Superior temporal gyrus (tissue), 1 donor: ENCODE data around the gene COL5A3.
"Not testable (repeated sequence)": the region's sequence is repeated elsewhere in the genome, so short reads cannot be mapped to it uniquely, and the experiment has no call there.

Source experiments
- DNase-seq: peaks from one replicate; pipeline ENCODE4 v3.0.0-alpha.2; 2016; ENCODE audit errors: extremely low spot score

Gene COL5A3

DNA sequence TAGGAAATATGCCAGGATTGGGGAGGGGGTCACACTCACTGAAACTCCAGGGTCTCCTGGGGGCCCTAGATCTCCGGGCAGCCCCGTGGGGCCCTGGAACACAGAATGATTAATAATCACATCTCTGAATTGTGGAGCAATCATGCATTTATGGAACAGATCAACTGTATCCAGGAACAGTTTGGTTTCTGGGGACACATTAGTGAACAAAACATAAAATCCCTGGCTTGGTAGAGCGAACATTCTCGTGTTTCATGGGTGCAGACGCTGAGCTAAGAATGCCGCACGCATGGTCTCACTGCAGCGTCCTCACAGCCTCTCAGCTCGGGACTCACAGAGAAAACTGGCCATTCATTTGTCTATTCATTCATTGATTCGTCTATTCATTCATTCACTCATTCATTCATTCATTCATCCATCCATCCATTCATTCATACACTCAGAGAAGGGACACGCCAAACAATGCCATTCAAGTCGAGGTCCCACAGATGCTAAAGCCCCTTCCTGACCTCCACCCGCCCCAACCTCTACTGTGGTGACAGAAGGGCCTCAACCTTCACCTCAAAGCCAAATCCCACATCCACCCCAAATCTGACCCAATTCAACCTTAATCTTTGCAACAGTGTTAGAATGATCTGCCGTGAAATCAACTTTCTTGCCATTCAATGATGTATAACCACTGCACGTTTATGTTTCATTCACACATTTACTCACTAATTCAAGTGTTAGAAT is 39.0 kb downstream of the COL5A3 start:
- DNase-seq: no peak

DNA sequence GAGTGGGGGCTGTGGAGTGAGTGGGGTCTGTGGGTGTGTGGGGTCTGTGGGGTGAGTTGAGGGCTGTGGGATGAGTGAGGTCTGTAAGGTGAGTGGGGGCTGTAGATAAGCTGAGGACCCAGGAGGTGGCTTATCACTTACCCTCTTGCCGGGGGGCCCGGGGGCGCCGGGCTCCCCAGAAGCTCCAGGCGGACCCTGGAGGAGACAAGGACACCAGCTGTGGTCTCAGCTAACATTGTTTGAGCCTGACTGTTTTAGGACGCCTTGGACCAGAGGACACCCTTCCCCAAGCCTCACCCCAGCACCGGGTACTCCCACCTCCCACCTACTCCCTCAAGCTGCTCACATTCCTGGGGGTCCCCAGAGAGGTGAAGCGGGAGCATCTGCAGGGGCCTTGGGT is 39.8 kb downstream of the COL5A3 start:
- DNase-seq: no peak

DNA sequence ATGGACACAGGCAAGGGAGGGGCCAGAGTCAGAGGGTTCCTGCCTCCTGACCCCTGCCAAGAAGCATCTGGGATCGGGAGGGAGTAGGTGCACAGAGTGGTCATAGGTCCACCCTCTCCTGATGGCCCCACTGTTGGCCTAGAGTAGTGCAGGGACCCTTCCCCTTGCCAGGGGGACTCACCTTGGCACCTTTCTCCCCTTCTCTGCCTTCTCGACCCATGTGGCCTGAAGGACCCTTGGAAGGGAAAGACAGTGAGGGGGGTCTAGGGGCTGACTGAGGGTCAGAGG is 40.7 kb downstream of the COL5A3 start:
- DNase-seq: no peak

DNA sequence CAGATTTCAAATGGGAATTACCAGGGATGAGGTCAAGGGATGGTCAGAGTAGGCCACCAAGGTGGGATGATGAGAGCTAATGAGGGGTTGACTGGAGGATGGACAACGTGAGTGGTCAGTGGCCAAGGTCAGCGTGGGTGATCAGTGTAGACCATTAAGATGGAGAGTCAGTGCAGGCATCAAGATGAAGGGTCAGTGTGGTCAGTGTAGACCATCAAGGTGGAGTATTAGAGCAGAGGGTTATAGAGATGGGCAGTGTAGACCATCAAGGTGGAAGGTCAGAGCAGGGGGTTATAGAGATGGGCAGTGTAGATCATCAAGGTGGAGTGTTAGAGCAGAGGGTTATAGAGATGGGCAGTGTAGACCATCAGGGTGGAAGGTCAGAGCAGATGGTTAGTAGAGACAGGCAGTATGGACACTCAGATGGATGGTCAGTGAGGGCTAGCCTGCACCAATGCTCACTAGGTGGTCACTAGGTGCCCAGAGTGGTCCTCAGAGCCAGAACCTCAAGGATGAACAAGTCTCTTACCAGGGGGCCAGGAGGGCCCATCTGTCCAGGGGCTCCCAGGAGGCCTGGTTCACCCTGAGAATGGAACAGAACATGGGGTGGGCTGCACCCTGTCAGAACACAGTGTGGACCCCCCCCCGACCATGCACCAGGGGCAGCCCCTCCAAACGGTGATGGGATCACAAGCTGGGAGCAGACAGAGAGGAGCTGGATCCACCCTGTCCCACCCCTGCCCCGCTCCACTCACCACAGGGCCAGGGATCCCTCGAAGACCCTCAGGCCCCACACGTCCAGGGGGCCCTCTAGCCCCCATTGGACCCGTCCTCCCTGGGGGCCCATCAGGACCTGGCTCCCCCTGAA is 41.2 kb downstream of the COL5A3 start:
- DNase-seq: no peak

DNA sequence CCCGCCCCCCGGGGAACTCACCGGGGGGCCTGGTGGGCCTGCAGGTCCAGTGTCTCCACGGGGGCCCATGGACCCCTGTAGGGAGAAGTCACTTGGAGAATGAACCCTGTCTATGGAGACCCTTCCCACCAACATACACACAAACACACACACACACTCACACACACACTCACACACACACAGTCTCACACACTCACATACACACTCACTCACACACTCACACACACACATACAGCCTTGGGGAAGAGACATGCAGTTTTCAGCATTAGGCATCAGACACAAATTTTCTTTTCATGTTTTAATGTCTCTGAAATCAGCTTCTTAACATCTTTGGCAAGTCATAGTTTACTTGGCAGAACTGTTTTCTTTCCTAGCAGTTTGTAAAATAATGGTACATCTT is 43.0 kb downstream of the COL5A3 start:
- no peak for DNase-seq

DNA sequence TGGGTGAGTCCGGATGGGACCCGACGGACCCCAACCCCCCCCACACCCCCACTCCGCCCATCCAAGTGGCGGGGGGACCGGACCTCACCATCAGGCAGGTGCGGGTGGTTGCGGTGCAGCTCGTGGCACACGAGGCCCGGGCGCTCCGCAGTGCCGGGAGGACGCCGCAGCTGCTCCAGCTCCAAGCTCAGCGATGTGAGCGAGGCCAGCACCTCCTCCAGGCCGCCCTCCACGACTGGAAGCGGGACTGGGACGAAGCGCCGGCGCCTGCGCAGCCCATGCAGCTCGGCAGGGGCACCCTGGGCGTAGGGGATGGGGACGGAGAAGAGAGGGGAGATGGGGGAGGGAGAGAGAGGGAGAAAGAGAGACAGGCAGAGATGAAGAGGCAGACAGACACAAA is 43.9 kb downstream of the COL5A3 start:
- no peak for DNase-seq

DNA sequence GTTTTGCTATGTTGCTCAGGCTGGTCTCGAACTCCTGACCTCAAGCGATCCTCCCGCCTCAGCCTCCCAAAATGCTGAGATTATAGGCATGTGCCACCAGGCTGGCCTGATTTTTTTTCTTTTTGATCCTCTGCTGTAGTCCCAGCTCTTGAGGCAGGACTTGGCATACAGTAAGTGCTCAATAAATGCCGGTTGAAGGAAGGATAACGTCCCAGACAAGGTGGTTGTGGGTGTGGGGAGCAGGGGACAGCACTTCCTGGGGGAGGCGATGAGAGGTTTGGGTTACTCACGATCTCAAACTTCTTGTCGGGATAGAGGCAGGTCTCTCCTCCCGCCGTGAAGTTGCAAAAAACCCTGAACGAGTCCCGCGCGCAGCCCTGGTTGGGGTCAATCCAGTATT is 44.3 kb downstream of the COL5A3 start:
- no peak for DNase-seq

DNA sequence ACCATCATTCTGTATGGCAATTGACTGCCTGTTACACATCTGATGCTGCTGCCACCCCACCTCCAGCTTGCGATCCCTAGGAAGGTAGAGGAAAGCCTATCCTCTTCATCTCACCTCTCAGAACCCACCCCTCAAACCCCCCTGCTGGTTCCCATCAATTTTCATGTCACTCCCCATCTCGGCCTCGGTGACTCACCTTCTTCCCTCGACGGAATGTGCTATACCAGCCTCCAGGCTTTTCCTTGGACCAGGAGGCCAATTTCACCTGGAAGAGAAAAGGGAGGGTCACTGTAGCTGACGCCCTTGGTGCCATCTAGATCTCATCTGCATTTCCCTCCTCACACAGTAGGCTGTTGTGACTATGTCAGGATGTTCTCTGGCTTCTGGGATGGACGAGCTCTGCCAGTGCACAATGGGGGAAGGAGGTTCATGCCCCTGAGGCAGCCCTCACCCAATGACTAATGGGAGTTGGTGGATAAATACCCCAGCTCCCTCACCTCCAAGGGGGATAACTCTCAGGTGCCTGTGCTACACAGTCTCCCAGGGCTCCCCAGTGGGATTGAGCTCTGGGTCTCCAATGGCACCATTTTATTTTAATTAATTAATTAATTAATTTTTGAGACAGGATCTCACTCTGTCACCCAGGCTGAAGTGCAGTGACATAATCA is 47.5 kb downstream of the COL5A3 start:
- DNase-seq: no peak

DNA sequence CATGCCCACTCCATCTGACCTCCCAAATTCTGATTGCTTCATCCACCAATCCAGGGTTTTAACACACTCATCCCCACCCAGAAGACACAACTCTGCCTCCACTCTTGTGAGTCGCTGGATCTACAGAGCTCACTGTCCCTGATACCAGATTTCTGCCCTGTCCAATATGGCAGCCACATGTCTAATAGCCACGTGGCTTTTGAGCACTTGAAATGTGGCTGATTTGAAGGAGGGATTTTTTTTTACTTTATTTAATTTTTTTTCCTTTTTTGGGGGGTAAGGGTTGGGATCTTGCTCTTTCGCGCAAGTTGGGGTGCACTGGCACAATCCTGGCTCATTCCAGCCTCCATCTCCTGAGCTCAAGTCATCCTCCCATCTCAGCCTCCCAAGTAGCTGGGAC is 49.2 kb downstream of the COL5A3 start:
- no peak for DNase-seq

DNA sequence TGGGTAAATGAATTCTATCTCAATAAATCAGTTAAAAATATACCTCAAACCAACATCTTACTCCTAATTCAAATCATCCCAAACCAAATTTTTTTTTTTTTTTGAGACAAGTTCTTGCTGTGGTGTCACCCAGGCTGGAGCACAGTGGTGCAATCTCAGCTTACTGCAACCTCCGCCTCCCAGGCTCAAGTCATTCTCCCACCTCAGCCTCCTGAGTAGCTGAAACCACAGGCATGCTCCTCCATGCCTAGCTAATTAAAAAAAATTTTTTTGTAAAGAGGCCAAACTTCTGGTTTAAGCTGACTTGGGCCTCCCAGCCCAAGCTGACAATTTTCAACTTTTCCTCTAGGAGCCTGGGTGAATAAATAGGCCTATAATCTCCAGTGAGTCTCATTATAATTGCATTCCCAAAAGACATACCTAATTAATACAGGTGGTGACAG is 51.9 kb downstream of the COL5A3 start:
- no peak for DNase-seq

DNA sequence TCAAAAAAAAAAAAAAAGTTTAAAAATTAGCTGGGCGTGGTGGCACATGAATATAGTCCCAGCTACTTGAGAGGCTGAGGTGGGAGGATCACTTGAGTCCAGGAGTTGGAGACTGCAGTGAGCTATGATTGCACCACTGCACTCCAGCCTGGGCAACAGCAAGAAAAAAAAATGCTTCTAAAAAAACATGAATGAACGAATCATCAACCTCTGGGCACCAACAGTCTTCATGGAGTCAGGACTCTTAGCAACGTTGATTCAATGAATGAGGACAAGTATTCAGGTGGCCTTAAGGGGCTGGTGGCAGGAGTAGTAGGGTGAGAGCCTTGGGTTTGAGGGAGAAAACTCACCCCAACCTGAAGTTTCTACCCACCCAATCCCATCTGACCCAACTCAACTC is 53.3 kb downstream of the COL5A3 start:
- no peak for DNase-seq

DNA sequence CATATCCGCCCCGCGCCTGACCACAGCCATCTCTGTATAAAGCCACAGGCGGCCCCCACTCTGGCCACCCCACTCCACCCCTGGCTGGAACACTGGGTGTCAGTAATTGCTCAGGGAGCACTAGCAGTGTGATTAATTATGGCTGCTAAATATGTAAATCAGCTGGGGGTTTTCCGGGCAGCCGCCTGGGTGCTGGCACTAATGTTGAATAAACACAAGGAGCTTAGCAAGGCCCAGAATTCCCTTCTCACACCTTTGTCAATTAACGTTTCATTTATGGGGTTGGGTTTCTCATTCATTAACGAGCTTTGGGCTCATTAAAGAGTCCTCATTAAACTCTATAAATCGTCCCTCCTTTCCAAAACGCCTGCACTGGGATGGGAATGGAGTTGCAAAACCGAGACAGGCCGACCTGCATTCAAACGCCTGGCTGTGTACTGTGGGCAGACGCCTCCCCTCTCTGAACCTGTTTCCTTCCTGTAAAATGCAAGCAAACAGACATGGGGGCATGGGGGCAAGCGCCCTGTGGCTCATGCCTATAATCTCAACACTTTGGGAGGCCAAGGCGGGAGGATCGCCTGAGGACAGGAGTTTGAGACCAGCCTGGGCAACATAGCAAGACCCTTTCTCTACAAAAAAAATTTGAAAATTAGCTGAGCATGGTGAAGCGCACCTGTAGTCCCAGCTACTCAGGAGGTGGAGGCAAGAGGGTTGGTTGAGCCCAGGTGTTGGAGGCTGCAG is 56.3 kb downstream of the COL5A3 start:
- peak; percentile 29 for DNase-seq

DNA sequence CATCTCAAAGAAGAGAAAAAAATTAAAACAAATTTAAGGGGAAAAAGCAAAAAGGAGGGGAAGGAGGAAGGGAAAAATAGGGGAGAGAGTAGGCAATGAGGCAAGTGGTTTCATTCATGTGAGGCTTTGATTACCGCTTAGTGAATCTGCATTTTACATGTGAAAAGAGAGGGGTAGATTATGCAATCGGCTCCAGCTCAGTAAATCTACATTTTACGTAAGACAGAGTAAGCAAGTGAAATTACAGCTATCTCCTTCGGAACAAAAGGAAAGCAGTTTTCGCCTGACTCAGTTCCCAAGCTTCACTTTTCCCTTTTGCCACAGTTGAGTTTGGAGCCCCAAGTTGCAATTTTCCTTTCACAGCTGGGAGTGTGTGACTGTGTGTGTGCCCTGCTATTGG is 58.0 kb downstream of the COL5A3 start:
- DNase-seq: peak; percentile 16

DNA sequence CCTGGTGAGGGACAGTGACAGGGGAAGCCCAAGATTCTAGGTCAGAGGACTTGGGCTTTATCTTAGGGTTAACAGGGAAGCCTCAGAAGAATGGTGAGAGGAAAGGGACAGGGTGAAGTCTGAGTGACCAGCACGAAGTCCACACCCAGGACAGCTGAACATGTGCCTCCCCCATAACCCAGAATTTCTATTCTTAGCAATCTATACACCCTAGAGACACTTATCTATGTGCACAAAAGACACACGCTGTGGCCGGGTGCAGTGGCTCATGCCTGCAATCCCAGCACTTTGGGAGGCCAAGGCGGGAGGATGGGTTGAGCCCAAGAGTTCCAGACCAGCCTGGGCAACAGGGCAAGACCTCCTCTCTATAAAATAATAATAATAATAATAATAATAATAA is 62.9 kb downstream of the COL5A3 start:
- no peak for DNase-seq

DNA sequence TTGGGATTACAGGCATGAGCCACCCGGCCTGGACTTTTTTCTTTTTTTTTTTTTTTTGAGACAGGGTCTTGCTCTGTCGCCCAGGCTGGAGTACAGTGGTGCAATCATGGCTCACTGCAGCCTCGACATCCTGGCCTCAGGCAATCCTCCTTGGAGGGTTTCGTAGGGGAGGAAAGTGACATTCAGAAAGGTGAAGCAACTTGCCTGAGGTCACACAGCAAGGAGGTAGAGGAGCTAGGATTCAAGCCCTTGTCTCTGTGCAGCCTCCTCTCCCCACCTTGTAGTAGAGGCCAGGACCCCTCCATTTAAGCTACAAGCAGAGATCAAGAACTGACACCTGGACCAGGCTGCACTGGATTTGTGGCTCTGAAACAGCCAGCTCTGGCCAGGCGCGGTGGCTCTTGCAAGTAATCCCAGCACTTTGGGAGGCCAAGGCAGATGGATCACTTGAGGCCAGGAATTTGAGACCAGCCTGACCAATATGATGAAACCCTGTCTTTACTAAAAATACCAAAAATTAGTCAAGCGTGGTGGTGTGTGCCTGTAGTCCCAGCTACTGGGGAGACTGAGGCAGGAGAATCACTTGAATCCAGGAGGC is 63.7 kb downstream of the COL5A3 start:
- not testable (repeated sequence) for DNase-seq

DNA sequence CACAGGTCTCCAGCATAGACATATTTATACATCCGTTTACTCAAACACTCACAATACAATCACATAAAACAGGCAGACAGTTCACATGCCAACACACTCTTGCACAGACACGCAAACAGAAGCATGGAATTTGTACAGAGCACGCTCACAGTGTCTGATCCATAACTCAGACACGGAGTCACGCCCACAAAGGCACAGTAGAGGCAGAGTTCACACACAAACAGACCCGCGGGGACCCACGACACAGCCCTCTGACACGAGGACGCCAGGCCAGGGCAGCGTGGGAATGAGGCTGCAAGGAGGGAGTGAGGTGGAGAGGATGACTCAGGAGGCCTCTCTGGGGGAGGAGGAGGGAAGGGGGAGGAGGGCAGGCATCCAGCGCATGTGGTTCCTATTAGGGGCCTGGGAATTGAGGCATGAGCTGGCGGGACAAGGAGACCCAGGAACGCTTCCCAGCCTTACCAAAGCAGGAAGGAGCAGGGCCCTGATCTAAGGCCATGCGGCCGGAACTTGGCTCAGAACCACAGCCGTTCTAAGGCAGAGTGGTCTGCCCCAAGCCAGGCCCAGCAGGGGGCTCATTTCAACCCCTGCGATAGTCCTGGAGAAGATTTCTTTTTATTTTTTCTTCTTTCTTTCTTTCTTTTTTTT is 64.9 kb downstream of the COL5A3 start:
- DNase-seq: peak; percentile 31

DNA sequence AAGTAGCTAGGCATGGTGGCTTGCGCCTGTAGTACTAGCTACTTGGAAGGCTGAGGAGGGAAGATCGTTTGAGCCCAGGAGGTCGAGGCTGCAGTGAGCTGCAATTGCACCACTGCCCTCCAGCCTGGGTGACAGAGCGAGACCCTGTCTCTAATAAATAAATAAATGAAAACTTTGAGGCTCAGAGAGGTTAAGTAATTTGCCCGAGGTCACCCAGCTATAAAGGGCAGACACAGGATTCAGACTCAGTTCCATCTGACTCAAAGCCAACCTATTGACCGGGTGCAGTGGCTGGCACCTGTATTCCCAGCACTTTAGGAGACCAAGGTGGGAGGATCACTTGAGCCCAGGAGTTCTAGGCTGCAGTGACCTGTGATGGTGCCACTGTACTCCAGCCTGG is 66.6 kb downstream of the COL5A3 start:
- DNase-seq: no peak

DNA sequence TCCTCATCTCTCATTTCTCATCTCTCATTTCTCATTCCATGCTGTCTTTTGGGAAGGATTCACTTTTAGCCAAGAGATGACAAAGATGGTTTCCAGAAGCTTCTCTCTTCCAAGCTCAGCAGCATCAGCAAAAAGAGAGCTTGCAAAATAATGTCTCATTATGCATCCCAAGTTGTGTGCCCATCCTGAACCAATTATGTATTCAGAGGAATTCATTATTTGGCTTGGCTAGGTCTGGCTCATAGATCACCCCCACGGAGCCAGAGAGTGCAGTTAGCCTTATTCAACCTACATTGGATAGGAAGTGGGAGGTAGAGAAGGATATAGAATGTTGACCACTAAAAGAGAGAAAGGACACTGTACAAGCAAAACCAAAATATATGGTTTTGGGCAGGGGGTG is 68.6 kb downstream of the COL5A3 start:
- DNase-seq: no peak

DNA sequence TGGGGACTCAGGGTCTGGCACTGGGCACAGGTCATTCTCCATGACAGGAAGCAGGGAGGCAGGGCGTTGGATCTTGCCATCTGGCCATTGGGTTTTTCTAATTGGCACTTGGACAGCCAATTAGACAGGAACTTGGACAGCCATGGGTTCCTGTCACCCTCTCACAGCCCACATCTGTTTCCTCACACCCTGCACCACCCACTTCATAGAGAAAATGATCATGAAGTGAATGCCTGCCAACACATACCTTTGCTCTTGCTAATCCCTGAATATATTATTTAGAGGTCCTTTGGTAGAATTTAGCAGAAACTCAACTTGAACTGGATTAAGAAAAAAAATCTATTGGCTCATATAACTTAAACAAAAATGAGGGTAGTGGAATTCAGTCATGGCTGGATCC is 69.1 kb downstream of the COL5A3 start:
- no peak for DNase-seq

DNA sequence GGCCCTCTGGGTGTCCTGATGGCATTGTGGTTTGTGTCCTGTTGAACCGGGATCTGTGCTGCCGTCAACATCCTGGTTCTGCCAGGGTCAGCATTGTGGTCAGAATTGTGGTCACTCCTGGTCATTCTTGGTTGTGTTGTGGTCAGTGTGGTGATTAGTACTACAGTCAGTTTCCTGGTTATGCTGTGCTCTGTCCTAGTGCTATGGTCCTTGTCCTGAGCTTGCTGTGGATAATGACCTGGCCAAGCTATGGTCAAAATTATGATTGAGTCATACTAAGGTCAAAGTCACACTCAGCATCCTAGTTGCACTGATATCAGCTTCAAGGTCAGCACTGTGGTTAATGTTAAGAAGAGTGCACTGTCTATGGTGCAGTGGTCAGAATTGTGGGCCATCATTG is 69.5 kb downstream of the COL5A3 start:
- no peak for DNase-seq

DNA sequence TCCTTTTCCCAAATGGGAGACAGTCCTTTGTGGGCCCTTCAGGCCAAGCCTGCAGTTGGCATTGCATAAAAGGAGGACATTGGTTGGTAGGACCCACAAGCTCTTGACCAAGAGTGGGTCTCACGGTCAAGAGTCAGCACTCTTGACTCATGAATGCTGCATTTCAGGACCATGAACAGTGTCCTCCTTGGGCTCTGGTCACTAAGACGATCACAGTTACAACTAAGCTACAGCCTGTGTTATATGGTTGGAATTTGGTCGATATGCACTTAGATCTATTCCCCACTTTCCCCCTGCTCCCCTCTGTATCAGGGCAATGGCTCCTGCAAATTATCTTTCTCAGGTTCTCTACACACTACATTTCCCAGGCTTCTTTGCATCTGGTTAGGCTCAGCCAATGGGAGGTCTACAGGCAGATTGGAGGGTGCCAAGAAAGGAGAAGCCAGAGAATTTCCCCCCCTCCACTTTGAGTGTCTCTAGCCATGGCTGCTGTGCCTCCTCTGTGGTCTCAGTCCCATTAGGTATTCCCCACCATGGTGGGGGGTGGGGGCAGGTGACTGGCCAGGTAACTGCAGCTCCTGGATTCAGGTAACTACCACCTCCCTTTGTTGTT is 70.9 kb downstream of the COL5A3 start:
- no peak for DNase-seq
